HG02798 (cell line): ENCODE results near the gene LENG9.
"Not testable (repeated sequence)": the region's sequence is repeated elsewhere in the genome, so short reads cannot be mapped to it uniquely, and the experiment has no call there.

Source experiments
- ATAC-seq: cut with Tn5 transposase; IDR thresholded peaks from one replicate; pipeline ENCODE4 v1.9.1; 2021; ENCODE audit warnings: mild to moderate bottlenecking; ENCODE audit not compliant: unreplicated experiment, poor library complexity

LENG9 gene

GRCh38 chr19:54480051-54480450, 16.5 kb upstream of the LENG9 start:
- ATAC-seq, result no peak

DNA sequence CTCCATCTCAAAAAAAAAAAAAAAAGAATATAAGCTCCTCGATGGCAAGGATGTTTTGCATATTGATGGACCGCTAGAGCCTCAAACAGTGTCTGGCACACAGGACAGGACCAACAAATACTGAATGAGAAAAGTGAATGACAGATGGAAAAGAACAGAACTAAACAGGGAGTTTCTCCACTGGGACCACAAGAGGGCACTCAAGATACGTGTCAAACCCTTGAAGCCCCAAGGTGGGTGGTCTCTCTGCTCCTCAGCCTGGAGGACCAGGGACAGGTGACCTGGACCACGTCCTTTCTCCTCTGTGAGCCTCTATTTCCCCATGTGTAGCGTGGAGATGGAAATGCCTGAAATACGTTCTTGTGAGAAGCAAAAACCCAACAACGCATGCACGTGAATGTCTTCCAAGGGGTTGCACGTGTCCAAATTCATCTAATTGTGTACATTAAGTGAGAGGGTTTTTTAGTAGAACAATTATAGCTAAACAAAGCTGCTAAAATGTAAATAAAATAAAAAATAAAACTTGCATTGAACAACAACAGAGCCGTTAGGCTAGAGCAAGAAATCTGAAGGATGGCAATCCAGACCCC, 15.2 kb upstream of the LENG9 start:
- ATAC-seq, result no peak

- ATAC-seq, result no peak
Measured at GRCh38 chr19:54477650-54478049, 14.1 kb upstream of the LENG9 start.

GRCh38 chr19:54475706-54476105, 12.1 kb upstream of the LENG9 start:
- ATAC-seq, result no peak

DNA sequence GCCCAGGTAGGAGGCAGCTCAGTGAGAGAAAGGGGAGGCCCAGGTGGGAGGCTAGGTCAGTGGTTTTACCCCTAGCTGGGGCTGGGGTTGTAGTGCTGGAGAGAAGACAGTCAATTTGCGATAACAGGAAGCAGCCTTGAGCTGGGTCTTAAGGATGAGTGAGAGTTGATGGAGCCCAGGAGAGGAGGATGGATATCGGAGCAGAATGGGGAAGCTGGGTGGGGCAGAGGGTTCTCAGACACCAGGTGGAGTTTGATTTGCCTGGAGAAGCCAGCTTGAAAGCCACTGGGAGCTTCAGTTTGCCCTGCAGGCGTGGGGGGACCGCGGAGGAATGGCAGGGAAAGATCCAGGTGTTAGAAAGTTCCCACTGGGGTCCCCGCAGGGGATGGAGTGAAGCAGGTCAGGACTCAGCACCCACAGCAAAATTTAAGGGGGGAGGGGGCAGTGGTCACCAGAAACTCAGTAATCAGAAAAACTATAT, 10.4 kb upstream of the LENG9 start:
- no peak for ATAC-seq

DNA sequence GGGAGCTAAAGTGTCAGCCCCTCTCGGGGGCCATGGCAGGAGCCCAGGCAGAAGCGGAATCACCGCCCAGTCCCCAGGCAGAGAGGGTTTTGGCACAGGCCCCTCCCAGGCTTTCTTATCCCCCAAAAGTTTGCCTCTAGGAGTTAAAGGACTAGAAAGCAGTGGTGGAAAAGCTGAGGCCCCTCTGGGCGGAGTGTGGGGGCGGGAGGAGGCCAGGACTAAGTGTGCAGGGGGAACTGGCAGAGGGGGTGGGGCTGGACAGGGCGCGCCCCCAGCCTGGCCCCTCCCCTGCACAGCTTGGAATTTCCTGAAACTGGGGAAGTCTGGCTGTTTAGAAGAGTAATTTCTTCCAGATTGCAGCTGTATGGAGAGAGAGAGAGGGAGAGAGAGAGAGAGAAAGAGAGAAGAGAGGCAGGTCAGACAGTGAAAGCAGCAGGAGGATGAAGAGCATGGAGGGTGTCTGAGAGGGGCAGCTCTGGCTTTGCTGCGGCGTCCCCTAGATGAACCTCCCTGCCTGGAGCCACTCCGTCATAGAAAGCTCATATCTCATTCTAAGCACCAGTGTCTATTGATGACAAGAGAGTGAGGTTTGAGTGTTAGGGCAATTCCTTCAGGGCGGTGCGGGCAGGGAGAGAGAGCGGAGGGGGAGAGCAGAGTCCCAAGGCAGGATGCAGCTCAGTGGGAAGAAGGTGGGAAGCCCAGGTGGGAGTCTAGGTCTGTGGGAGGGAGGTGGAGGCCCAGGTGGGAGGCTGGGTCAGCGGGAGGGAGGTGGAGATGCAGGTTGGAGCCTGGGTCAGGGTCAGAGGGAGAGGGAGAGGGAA, 9.7 kb upstream of the LENG9 start, which contains the start of gene CDC42EP5:
Gene CDC42EP5 (minus strand): TSS at position 226 of the 821 bp plus-strand sequence. CDS start 7,749 bp downstream, outside the sequence.
- ATAC-seq, result no peak

DNA sequence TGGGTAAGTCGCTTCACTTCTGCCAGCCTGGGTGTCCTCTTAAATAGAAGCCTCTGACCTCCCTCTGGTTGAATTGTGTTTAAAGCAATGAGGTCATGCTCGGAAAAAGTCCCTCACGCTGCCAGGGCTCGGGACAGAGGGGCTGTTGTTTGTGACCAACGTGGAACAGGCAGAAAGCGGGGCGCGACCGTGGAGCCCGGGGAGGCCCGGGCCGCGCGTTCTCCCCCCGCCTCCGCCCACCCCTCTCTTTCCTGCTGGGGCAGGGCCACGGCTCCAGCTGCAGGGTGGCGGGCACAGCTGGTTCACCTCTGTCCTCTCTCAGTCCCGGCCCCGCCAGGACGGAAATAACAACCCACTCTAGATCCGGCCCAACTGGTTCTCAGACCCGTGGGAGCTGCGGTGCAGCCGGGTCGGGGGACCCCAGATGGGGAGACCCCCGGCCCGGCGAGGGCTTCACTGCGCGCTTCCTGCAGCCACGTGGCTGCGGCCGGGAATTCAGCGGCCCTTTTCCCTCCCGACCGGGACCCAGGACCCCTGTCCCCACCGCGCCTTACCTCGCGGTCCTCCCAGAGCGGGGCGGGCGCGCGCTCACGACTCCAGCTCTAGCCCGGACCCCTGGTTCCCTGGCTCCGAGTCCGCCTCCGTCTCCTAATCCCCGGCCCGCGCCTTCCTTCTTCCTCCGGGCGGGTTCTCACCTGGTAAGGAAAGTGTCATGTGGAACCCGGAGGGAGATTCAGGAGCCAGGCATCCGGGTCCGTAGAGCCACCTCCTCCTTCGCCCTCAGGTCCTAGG, 7.6 kb upstream of the LENG9 start:
- ATAC-seq, result no peak

GRCh38 chr19:54470276-54470887, 6.8 kb upstream of the LENG9 start:
- ATAC-seq, result no peak

GRCh38 chr19:54469496-54469934, 5.9 kb upstream of the LENG9 start:
- no peak for ATAC-seq

DNA sequence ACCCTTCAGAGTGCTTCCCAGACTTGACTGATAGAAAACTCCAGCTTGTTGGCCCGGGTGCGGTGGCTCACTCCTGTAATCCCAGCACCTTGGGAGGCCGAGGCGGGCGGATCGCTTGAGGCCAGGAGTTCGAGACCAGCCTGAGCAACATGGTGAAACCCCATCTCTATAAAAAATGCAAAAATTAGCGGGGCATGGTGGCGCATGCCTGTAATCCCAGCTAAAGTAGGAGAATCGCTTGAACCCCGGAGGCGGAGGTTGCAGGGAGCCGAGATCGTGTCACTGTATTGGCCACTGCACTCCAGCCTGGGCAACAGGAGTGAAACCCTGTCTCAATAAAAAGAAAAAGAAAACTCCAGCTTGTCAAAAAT, 2.5 kb upstream of the LENG9 start:
- not testable (repeated sequence) for ATAC-seq

DNA sequence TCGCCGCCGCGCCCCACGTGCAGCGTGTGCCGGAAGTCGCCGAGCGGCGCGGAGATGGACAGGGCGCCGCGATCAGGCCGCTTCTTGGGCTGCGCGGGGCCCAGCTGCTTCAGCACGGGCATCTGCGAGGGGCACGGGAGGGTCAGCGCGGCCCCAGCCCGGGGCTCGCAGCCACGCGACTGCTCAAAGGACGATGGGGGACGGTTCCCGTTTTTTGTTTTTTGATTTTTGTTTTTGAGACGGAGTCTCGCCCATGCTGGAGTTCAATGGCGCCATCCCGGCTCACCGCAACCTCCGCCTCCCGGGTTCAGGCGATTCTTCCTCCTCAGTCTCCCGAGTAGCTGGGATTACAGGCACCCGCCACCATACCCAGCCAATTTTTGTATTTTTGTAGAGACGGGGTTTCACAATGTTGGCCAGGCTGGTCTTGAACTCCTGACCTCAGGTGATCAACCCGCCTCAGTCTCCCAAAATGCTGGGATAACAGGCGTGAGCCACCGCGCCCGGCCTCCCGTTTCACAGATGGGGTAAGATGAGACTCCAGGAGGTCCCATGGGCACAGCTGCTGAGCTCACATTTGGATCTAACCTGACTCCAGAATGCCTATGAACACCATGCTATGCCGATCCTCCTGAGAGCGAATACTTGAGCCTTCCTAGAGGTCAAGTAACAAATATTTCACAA, 2.0 kb upstream of the LENG9 start:
- ATAC-seq, result no peak

DNA sequence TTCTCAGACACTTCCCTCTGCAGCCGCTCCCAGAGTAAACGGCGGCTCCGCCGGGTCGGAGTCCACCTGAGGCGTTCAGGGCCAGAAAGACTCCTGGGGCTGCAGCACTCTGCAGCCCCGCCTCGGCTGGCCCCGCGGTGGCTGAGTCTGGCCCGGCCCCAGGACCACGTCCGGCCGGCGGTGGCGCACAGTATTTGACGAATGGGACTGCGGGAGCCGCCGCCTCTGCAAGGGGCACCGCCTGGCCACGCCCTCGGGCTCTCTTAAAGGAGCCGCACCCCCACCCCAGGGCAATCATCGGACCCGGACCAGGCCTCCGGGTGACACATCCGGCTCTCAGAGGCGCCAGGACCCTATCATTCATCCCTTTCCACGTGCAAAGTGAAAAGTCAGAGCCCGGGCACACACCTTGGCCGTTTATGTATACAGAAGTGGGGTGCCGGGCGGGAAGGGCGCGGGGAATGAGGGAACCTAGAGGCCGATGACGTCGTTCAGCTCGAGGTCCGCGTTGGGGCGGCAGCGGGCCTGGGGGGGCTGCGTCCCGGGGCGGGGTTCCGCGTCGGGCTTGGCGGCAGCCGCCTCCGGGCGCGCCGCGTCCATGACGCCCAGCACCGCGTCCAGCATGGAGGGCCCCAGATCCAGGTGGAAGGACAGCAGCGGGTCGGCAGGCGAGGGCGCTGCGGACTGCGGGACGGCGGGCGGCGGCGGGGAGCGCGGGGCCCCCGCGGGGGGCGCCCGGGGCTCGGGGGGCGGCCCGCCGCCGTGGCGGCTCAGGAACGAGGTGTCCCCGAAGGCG, 1.2 kb upstream of the LENG9 start:
- peak; percentile 49 for ATAC-seq

DNA sequence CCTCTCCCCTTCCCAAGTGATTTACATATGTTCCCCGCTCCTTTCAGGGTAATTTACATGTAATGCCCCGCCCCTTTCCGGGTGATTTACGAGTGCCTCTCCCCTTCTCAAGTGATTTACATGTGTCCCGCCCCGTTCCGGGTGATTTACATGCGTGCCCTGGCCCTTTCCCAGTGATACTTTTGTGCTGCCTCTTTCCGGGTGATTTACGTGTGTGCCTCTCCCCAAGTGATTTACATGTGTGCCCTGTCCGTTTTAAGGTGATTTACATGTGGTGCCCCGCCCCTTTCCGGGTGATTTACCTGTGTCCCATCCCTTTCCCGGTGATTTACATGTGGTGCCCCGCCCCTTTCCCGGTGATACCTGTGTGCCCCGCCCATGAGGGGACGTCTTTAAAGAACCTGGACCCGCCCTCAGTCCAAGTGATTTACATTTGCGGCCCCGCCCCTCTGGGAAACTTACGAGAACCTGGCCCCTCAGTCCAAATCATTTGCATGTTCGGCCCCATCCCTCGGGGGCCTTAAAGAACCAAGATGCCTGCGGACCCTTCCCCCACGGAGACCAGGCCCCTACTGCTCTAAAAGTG, 559 bp upstream of the LENG9 start:
- peak; percentile 54 for ATAC-seq

GRCh38 chr19:54462655-54463530, 685 bp downstream of the LENG9 start:
- ATAC-seq, result peak; percentile 6

DNA sequence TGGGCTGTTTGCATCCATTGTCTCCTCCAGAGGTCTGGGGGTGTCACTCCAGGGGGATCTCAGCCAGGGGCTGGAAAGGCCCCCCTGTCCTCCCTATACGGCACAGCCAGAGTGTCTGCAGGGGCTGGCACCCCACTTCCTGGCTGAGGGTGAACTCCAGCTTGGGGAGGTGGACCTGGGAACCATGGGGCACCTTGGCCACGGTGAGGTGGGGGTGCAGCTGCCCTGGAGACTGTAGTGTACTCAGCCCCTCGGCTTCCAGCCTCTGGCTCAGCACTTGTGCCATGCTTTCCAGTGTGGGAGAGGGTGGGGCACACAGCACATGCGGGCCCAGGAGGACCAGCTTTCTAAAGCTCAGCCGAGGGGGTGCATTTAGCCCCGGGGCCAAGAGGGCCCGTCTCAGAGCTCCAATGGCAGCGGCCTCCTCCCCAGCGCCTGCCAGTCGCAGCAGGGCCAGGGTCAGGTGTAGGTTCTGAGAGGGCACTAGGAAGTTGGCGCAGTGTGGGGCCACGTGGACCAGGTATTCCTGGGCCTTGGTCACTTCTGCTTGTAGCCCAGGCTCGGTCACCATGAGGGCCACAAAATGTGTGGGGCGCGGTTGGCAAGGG, 1.4 kb downstream of the LENG9 start:
- no peak for ATAC-seq

DNA sequence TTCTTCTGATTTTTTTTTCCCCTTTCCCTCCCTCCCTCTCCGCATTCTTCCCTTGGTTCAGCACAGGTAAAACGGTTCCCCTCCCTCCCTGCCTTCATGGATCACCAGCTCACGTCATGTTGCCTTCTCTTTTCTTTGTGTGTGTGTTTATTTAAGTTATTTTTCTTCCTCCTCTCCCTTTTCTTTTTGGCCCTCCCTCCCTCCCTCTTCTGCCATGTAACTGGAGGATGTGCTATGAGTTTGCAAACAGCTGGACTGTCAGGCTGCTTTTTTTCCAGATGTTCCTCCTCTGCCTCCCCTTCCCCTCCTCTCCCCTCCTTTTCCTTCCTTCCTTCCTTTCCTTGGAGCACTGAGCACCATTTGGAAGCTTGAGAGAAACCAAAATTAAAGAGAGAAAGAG, 2.0 kb downstream of the LENG9 start:
- no peak for ATAC-seq

DNA sequence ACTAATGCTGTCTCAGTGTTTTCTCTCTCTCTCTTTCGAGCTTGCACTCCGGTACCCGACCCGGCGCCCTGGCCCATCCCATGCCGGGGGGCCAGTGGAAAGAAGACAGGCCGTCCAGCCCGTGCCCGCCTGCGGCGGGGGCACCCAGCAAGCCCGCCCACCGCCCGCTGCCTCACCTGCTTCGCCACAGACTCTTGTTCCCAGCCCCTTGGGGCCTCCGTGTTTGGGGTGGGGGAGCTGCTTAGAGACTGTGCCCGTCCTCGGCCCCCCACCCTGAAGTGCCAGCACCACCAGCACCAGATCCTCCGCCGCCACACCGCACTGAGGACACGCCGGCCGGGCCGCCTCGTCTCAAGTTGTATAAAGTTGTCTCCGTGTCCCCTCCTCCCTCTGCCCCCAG, 2.4 kb downstream of the LENG9 start:
- ATAC-seq, result no peak
